ENCODE results near the gene SLC37A1.

DNA sequence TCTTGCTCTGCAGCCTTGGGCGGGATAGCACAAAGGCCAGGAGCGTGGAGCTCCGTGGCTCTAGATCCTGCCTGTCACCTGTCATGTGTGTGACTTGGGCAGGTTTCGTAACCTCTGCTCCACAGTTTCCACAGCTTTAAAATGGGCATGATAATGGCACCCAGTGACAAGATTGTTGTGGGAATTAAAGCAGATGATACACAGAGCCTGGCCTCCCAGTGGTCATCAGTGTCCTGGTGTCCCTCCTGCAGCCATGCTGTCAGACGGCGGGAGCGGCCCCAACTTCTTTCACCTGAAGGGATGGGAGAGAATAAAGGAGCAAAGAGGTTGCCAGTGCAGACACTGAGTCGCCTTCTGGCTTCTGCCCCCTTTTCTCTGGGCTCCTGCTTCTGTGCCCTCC, 61.5 kb downstream of the SLC37A1 start:
- TF ChIP-seq EZH2phosphoT487 (IDR thresholded peaks at IDR 0.05; ENCODE audit: borderline replicate concordance), result no peak
- TF ChIP-seq, protein P1, sequence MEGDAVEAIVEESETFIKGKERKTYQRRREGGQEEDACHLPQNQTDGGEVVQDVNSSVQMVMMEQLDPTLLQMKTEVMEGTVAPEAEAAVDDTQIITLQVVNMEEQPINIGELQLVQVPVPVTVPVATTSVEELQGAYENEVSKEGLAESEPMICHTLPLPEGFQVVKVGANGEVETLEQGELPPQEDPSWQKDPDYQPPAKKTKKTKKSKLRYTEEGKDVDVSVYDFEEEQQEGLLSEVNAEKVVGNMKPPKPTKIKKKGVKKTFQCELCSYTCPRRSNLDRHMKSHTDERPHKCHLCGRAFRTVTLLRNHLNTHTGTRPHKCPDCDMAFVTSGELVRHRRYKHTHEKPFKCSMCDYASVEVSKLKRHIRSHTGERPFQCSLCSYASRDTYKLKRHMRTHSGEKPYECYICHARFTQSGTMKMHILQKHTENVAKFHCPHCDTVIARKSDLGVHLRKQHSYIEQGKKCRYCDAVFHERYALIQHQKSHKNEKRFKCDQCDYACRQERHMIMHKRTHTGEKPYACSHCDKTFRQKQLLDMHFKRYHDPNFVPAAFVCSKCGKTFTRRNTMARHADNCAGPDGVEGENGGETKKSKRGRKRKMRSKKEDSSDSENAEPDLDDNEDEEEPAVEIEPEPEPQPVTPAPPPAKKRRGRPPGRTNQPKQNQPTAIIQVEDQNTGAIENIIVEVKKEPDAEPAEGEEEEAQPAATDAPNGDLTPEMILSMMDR (conservative IDR thresholded peaks at IDR 0.05; ENCODE audit: low read length), result no peak

Data from Loucy (cell line).